Caco-2 (cell line): Measurements from ENCODE around the gene PTPRB. TPM values are rescaled to one million over a fixed set of nuclear protein-coding genes. Genes with fewer than 3 reads are reported as not detected.
"Not testable (repeated sequence)": the region's sequence is repeated elsewhere in the genome, so short reads cannot be mapped to it uniquely, and the experiment has no call there.

Experiments used
- BruUV-seq: library from RNA; stranded (reverse); fragments of 400-500 nt; replicated peaks from 2 replicates; lab custom pipeline; 2021; lab: Mats Ljungman, UMichigan
- CTCF ChIA-PET: fragments of 300-600 bp; sonication (Branson Sonifier 250); formaldehyde crosslinking; loops from one replicate; lab custom pipeline; 2022; ENCODE audit warnings: antibody characterized with exemption; lab: Charles Lee
- POLR2A ChIA-PET: fragments of 300-600 bp; sonication (Branson Sonifier 250); formaldehyde crosslinking; loops from one replicate; lab custom pipeline; 2022; ENCODE audit warnings: antibody characterized with exemption; lab: Charles Lee
- DNase-seq, 2 experiments: peaks; one replicate each; pipeline versions ENCODE4 v3.0.0 to v3.0.0-alpha.2; 2020 to 2022
- H3K27me3 ChIP-seq: replicated peaks from 2 replicates; pipeline ENCODE4 v1.6.0; 2011; ENCODE audit warnings: low read length; ENCODE audit not compliant: control insufficient read depth, insufficient read depth
- H3K36me3 ChIP-seq: 2 replicates; pipeline ENCODE4 v1.5.1; 2011; ENCODE audit warnings: low read length; ENCODE audit not compliant: control insufficient read depth, insufficient read depth
- H3K4me1 ChIP-seq: fragments of 250-450 bp; sonication (Bioruptor Pico); 2 replicates; pipeline ENCODE4 v1.5.1; 2020; ENCODE audit warnings: mild to moderate bottlenecking
- H3K4me3 ChIP-seq: 2 replicates; pipeline ENCODE4 v1.5.1; 2011; ENCODE audit warnings: low read depth, mild to moderate bottlenecking, control low read depth, low read length
- H3K9me3 ChIP-seq: fragments of 250-450 bp; sonication (Bioruptor Pico); 2 replicates; pipeline ENCODE4 v1.5.1; 2020; ENCODE audit warnings: mild to moderate bottlenecking, moderate library complexity
- H3K27ac Mint-ChIP-seq: one replicate; pipeline ENCODE4 v1.8.0; 2022; ENCODE audit warnings: mixed read lengths; ENCODE audit not compliant: unreplicated experiment
- H3K27me3 Mint-ChIP-seq: one replicate; pipeline ENCODE4 v1.8.0; 2022; ENCODE audit warnings: mixed read lengths; ENCODE audit not compliant: insufficient read depth, unreplicated experiment
- H3K36me3 Mint-ChIP-seq: one replicate; pipeline ENCODE4 v1.8.0; 2022; ENCODE audit warnings: mild to moderate bottlenecking, mixed read lengths; ENCODE audit not compliant: insufficient read depth, unreplicated experiment
- H3K4me1 Mint-ChIP-seq: one replicate; pipeline ENCODE4 v1.8.0; 2022; ENCODE audit warnings: low read depth, mixed read lengths; ENCODE audit not compliant: unreplicated experiment
- H3K4me3 Mint-ChIP-seq: one replicate; pipeline ENCODE4 v1.8.0; 2022; ENCODE audit warnings: mild to moderate bottlenecking, moderate library complexity, mixed read lengths; ENCODE audit not compliant: unreplicated experiment
- H3K9me3 Mint-ChIP-seq: one replicate; pipeline ENCODE4 v1.8.0; 2022; ENCODE audit warnings: mixed read lengths; ENCODE audit not compliant: unreplicated experiment
- CTCF ChIP-seq, 2 experiments: fragments of 200-600 bp in 1 of 2; IDR thresholded peaks; 1 replicate in 1 of 2; 2 replicates in 1 of 2; pipeline versions ENCODE4 v1.5.1 to v1.8.0; 2011 to 2022; ENCODE audit warnings: antibody characterized with exemption in 1 of 2, control low read depth in 1 of 2, inconsistent platforms in 1 of 2, low read depth in 1 of 2, low read length in 1 of 2, mild to moderate bottlenecking in 1 of 2, moderate library complexity in 1 of 2; ENCODE audit not compliant: insufficient read depth in 1 of 2, severe bottlenecking in 1 of 2, unreplicated experiment in 1 of 2
- intact Hi-C: fragments of 100-400 bp; cut with micrococcal nuclease; formaldehyde crosslinking; loops from one replicate; pipeline ENCODE4 v1.10.0; 2022; ENCODE audit not compliant: unreplicated experiment
- total RNA-seq: library from RNA; stranded (reverse); gene quantifications from 2 replicates; pipeline ENCODE4 v1.2.3, GENCODE V29; 2022

PTPRB gene
- total RNA-seq, 1 experiment from 2014 or later = 0.73 TPM

- Mint-ChIP-seq H3K27ac (no peak overlapping the region), H3K9me3 (no peaks in the 10 kb centered on the region), H3K27me3 (no peaks in the 10 kb centered on the region), H3K4me1 (no peaks in the 10 kb centered on the region), H3K36me3 (no peaks in the 10 kb centered on the region), H3K4me3 (no peak overlapping the region)
- intact Hi-C loops = no loop called here
- H3K4me1 ChIP-seq = no peaks in the 10 kb centered on the region
- H3K9me3 ChIP-seq = no peaks in the 10 kb centered on the region
- H3K36me3 ChIP-seq = no peaks in the 10 kb centered on the region
- H3K4me3 ChIP-seq = no peak overlapping the region
- no peak for DNase-seq
- TF ChIP-seq CTCF (IDR thresholded peaks at IDR 0.05; ENCODE audit: insufficient read depth in 1 of 2, low read depth in 1 of 2, low read length in 1 of 2, severe bottlenecking in 1 of 2, unreplicated experiment in 1 of 2) = no peak
- ChIA-PET POLR2A (no interaction called here), CTCF (no interaction called here)
- no TSS peak for BruUV-seq
- H3K27me3 ChIP-seq = no peaks in the 10 kb centered on the region
Measured at GRCh38 chr12:70497508-70497907, 139.7 kb downstream of the PTPRB start.

GRCh38 chr12:70492904-70493303 lies 144.3 kb downstream of the PTPRB start:
- H3K9me3 ChIP-seq, H3K4me1 ChIP-seq, H3K27me3 Mint-ChIP-seq, intact Hi-C loops, BruUV-seq, H3K4me1 Mint-ChIP-seq, H3K27ac Mint-ChIP-seq, H3K27me3 ChIP-seq, POLR2A ChIA-PET, CTCF ChIA-PET, H3K4me3 ChIP-seq, H3K4me3 Mint-ChIP-seq, H3K9me3 Mint-ChIP-seq, H3K36me3 Mint-ChIP-seq, DNase-seq, H3K36me3 ChIP-seq: not testable (repeated sequence)

GRCh38 chr12:70490928-70491327 lies 146.3 kb downstream of the PTPRB start:
- CTCF ChIA-PET = interaction anchor here (0.6 kb wide), 1 partner anchor 88 kb away, joined by 3 read pairs; no protein-coding TSS in a partner anchor
- H3K4me1 Mint-ChIP-seq, H3K27ac Mint-ChIP-seq, POLR2A ChIA-PET, BruUV-seq, H3K4me3 Mint-ChIP-seq, DNase-seq, H3K36me3 ChIP-seq, intact Hi-C loops, H3K4me3 ChIP-seq, H3K9me3 ChIP-seq, H3K36me3 Mint-ChIP-seq, H3K27me3 Mint-ChIP-seq, H3K27me3 ChIP-seq, H3K4me1 ChIP-seq, H3K9me3 Mint-ChIP-seq: not testable (repeated sequence)

GRCh38 chr12:70487440-70487839 lies 149.8 kb downstream of the PTPRB start:
- ChIA-PET CTCF (no interaction called here), POLR2A (no interaction called here)
- BruUV-seq = no TSS peak
- Histone ChIP-seq H3K4me1 (no peaks in the 10 kb centered on the region), H3K9me3 (no peaks in the 10 kb centered on the region), H3K27me3 (no peaks in the 10 kb centered on the region), H3K36me3 (no peaks in the 10 kb centered on the region), H3K4me3 (no peak overlapping the region)
- TF ChIP-seq CTCF (IDR thresholded peaks at IDR 0.05; ENCODE audit: insufficient read depth in 1 of 2, low read depth in 1 of 2, low read length in 1 of 2, severe bottlenecking in 1 of 2, unreplicated experiment in 1 of 2) = no peak
- intact Hi-C loops = no loop called here
- Mint-ChIP-seq H3K9me3 (no peaks in the 10 kb centered on the region), H3K4me1 (no peaks in the 10 kb centered on the region), H3K27me3 (peaks cover 3% of the 10 kb centered on the region), H3K27ac (no peak overlapping the region), H3K4me3 (no peak overlapping the region), H3K36me3 (no peaks in the 10 kb centered on the region)
- DNase-seq = no peak
